ENCODE results near the gene TNFAIP2. TPM values are rescaled to one million over a fixed set of nuclear protein-coding genes. Genes with fewer than 3 reads are reported as not detected.

TNFAIP2 gene
- total RNA-seq, 3 donors from 2014 or later, result 43.6 to 76.5 (median 60.0) TPM

DNA sequence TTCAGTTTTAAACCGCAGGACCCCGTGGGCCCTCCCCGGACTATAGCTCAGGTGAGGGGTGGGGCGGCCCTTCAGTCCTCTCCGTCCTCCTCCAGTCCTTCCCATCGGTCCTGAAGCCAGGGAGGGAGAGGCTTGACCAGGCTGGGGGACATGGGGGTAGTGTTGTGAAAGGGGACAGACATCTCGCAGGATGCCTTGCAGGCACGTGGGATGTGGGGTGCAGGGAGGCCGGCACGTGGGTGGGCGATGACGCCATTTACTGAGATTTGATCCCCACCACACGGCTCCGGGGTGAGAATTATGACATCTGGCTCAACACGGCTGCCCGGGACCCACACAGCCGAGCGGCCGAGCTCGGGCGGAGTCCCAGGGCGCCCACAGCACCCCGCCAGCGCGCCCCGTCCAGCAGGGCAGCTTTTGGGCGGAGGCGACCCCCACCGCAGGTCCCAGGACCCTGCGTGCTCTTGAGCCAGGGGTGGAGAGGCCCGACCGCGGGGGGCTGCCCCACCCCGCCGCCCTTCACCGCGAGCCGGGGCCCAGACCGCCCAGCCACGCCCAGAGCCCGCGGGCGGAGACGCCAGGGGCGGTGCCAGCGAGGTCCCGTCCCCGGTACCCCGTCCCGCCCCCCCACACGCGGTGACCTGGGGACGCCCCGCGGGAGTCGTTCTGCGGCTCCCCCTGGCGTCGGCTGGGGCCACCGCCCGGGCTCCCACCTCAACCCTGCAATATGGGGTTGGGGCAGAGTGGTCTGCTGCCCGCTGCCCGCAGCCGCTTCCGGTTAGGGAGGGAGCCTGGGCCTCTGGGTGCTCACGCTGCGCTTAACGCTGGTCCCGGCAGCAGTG lies 32.0 kb upstream of the TNFAIP2 start:
- H3K36me3 ChIP-seq, result no peaks in the 10 kb centered on the region
- no peak for TF ChIP-seq POLR2A (IDR thresholded peaks at IDR 0.05)
- TF ChIP-seq POLR2AphosphoS5 (IDR thresholded peaks at IDR 0.05), result peak in 1 of 3 donors; percentile 46
- TF ChIP-seq, protein P1, sequence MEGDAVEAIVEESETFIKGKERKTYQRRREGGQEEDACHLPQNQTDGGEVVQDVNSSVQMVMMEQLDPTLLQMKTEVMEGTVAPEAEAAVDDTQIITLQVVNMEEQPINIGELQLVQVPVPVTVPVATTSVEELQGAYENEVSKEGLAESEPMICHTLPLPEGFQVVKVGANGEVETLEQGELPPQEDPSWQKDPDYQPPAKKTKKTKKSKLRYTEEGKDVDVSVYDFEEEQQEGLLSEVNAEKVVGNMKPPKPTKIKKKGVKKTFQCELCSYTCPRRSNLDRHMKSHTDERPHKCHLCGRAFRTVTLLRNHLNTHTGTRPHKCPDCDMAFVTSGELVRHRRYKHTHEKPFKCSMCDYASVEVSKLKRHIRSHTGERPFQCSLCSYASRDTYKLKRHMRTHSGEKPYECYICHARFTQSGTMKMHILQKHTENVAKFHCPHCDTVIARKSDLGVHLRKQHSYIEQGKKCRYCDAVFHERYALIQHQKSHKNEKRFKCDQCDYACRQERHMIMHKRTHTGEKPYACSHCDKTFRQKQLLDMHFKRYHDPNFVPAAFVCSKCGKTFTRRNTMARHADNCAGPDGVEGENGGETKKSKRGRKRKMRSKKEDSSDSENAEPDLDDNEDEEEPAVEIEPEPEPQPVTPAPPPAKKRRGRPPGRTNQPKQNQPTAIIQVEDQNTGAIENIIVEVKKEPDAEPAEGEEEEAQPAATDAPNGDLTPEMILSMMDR (IDR thresholded peaks at IDR 0.05), result peak in 2 of 3 donors; percentile 24 to 25
- peak overlapping the region in 1 of 2 donors; percentile 27 for H3K27ac ChIP-seq
- no peaks in the 10 kb centered on the region for H3K4me1 ChIP-seq
- H3K9me3 ChIP-seq, result no peaks in the 10 kb centered on the region
- H3K4me3 ChIP-seq, result peak overlapping the region; percentile 46 to 75 (median 54)
- no peak for DNase-seq (ENCODE audit: low spot score in 2 of 2)
- H3K27me3 ChIP-seq, result no peaks in the 10 kb centered on the region
- intact Hi-C loops (cut with DNase I; ENCODE audit: low total_unique reads), result no loop called here

DNA sequence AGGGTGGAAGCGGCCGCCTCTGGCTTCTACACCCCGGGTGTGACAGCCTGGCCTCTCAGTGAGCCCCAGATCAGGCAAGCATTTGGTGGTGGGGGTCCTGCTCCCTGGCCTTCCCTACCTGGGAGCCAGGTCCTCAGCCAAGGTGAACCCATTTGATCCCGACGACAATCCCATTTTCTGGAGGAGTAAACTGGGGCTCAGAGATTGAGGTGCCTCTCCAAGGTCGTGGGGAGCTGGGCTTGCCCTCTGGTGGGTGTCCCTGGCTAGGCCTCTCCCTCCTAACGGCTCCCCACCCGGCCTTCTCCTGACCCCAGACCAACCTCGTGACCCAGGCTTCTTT lies 31.4 kb upstream of the TNFAIP2 start:
- intact Hi-C loops (cut with DNase I; ENCODE audit: low total_unique reads), result no loop called here
- H3K27ac ChIP-seq, result peak overlapping the region in 1 of 2 donors; percentile 27
- H3K4me1 ChIP-seq, result no peaks in the 10 kb centered on the region
- TF ChIP-seq POLR2A (IDR thresholded peaks at IDR 0.05) (no peak), POLR2AphosphoS5 (IDR thresholded peaks at IDR 0.05) (no peak)
- TF ChIP-seq, protein P1 (IDR thresholded peaks at IDR 0.05), result no peak
- no peaks in the 10 kb centered on the region for H3K36me3 ChIP-seq
- no peaks in the 10 kb centered on the region for H3K9me3 ChIP-seq
- no peak for DNase-seq (ENCODE audit: low spot score in 2 of 2)
- H3K4me3 ChIP-seq, result peak overlapping the region; percentile 46 to 75 (median 54)
- no peaks in the 10 kb centered on the region for H3K27me3 ChIP-seq

DNA sequence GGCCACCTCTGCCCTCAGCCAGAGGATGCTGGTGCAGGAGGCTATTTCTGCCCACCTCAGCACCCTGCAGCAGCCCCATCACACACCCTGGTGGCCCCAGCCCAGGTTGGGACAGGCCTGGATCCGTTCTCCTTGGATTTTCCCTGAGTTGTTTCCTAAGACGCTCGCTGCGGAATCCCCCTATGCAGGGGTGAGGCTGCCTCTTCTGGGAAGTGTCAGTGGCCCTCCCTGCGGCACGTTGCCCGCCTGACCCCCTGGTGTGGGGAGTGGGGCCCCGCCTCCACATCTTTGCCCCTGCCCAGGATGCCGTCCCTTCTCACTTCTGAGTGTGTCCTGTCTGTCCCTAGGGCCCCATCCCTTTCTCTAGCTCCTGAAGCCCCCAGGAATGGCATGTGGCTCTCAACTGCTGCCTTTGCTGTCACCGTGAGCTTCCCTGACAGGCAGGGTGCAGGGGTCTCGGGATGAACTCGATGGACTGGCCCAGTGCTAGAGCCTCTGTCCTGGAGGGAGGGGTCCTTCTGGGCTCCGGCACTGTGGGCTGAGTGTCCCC lies 29.3 kb upstream of the TNFAIP2 start:
- peak overlapping the region in 1 of 3 donors; percentile 19 for H3K4me3 ChIP-seq
- intact Hi-C loops (cut with DNase I; ENCODE audit: low total_unique reads), result no loop called here
- H3K27me3 ChIP-seq, result no peaks in the 10 kb centered on the region
- no peak for DNase-seq (ENCODE audit: low spot score in 2 of 2)
- peak overlapping the region in 1 of 2 donors; percentile 61 for H3K27ac ChIP-seq
- no peak for TF ChIP-seq POLR2AphosphoS5 (IDR thresholded peaks at IDR 0.05)
- TF ChIP-seq POLR2A (IDR thresholded peaks at IDR 0.05), result no peak
- TF ChIP-seq, protein P1 (IDR thresholded peaks at IDR 0.05), result no peak
- no peaks in the 10 kb centered on the region for H3K36me3 ChIP-seq
- no peaks in the 10 kb centered on the region for H3K4me1 ChIP-seq
- no peaks in the 10 kb centered on the region for H3K9me3 ChIP-seq

DNA sequence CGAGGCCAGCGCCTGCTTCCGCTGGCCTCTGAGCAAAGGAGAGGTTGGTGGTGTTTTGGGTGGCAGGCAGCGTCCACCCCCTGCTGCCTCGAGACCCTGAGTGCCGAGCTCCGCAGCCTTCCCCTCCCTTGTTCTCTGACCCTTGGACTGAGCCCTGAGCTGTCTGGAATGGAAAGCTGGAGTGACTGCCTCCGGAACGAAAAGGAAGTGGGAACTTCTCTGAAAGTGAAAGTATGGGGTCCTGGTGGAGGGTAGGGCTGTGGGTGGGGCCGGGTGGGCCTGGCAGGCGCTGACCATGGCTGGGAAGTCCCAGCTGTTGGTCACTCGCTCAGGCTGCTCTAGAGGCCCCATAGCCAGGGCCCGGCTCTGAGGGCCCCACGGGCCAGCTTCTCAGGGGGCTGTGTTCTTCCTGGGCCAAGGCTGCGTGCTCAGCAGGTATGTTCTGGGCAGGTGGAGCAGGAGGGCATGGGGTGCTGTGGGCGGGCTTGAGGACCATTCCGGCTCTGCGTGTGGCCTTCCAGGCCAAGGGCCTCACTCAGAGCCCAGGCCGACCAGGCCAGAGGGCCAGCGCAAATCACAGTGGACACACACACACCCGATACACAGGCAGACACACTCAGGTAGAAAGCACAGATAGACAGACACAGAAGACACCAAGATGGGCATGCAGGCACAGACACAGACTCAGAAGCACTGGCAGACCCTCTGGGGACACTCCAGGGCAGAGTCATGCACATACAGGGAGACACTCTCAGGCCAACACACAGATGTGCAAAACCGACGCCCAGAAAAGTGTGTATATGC lies 28.7 kb upstream of the TNFAIP2 start, which contains the start of gene EXOC3L4:
Gene EXOC3L4, plus strand, starts transcription at position 320 of the 804 bp plus-strand sequence. CDS start 5,495 bp downstream, outside the sequence.
- Histone ChIP-seq H3K4me3 (peak within 1 kb of the TSS in 1 of 3 donors; percentile 19), H3K9me3 (no peaks in the 10 kb centered on the region), H3K27me3 (no peaks in the 10 kb centered on the region), H3K4me1 (no peaks in the 10 kb centered on the region), H3K27ac (peak within 1 kb of the TSS; percentile 13 to 61), H3K36me3 (no peaks in the 10 kb centered on the region)
- intact Hi-C loops (cut with DNase I; ENCODE audit: low total_unique reads), result no loop called here
- DNase-seq (ENCODE audit: low spot score in 2 of 2), result no peak
- TF ChIP-seq POLR2A (IDR thresholded peaks at IDR 0.05), result no peak
- TF ChIP-seq, protein P1 (IDR thresholded peaks at IDR 0.05), result no peak
- TF ChIP-seq POLR2AphosphoS5 (IDR thresholded peaks at IDR 0.05), result no peak

Measured in breast epithelium (tissue), 4 donors.